ENCODE measurements around the gene PWWP2B. TPM values are rescaled to one million over a fixed set of nuclear protein-coding genes. Genes with fewer than 3 reads are reported as not detected.

PWWP2B gene
- total and polyA plus RNA-seq, 2 of the 13 experiments (the other 11 are each of a cell fraction or from before 2014, with no cell fraction given), result 2.3 to 4.7 TPM

- TF ChIP-seq ZNF609 (CRISPR knock-in tag; IDR thresholded peaks at IDR 0.05; ENCODE audit: borderline replicate concordance) (no peak), ZNF451 (CRISPR knock-in tag; IDR thresholded peaks at IDR 0.05) (no peak), BRD4 (CRISPR knock-in tag; IDR thresholded peaks at IDR 0.05) (no peak), ZNF674 (CRISPR knock-in tag; IDR thresholded peaks at IDR 0.05; ENCODE audit: low read depth) (no peak), ZNF431 (CRISPR knock-in tag; IDR thresholded peaks at IDR 0.05; ENCODE audit: borderline replicate concordance, low read depth) (no peak), ZNF296 (CRISPR knock-in tag; conservative IDR thresholded peaks at IDR 0.05) (0 out of 2 replicates have a peak, but pooled peaks have one; percentile 49), NONO (IDR thresholded peaks at IDR 0.05) (no peak), NONO (CRISPR knock-in tag; conservative IDR thresholded peaks at IDR 0.05) (peak; percentile 43), NR2F6 (IDR thresholded peaks at IDR 0.05) (no peak), NR2F6 (CRISPR knock-in tag; IDR thresholded peaks at IDR 0.05) (0 out of 2 replicates have a peak, but pooled peaks have one; percentile 11), ZNF180 (CRISPR knock-in tag; IDR thresholded peaks at IDR 0.05; ENCODE audit: borderline replicate concordance, low read depth) (no peak), PRDM4 (CRISPR knock-in tag; IDR thresholded peaks at IDR 0.05; ENCODE audit: borderline replicate concordance) (no peak), ELF1 (CRISPR knock-in tag; IDR thresholded peaks at IDR 0.05) (no peak), MAZ (IDR thresholded peaks at IDR 0.05; ENCODE audit: borderline replicate concordance, low read depth, low read length) (no peak), MAZ (CRISPR knock-in tag; IDR thresholded peaks at IDR 0.05; ENCODE audit: low read depth) (0 out of 2 replicates have a peak, but pooled peaks have one; percentile 37), ZNF552 (CRISPR knock-in tag; IDR thresholded peaks at IDR 0.05; ENCODE audit: borderline replicate concordance) (no peak), AGO2 (optimal IDR thresholded peaks at IDR 0.05; ENCODE audit: low read depth, low read length) (no peak), FOXC1 (CRISPR knock-in tag; IDR thresholded peaks at IDR 0.05; ENCODE audit: borderline replicate concordance) (peak; percentile 43; the same call in 1 of the 2 replicates), HIVEP1 (CRISPR knock-in tag; IDR thresholded peaks at IDR 0.05) (no peak)
- TF ChIP-seq, protein P1, sequence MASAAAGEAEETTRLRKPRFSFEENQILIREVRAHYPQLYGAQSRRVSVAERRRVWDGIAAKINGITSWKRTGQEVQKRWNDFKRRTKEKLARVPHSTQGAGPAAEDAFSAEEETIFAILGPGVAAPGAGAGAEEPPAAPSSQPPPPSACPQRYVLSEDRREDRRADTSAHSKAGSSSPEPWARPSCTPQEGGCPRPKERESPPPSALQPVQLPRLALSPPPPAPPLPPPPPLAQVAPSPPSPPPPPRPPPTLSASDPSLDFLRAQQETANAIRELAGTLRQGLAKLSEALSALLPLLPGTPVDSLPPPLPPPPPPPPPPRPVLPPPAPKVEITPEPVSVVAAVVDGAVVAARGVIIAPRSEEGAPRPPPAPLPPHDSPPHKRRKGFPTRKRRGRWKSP (CRISPR knock-in tag; IDR thresholded peaks at IDR 0.05), result no peak
- TF ChIP-seq, protein P2, sequence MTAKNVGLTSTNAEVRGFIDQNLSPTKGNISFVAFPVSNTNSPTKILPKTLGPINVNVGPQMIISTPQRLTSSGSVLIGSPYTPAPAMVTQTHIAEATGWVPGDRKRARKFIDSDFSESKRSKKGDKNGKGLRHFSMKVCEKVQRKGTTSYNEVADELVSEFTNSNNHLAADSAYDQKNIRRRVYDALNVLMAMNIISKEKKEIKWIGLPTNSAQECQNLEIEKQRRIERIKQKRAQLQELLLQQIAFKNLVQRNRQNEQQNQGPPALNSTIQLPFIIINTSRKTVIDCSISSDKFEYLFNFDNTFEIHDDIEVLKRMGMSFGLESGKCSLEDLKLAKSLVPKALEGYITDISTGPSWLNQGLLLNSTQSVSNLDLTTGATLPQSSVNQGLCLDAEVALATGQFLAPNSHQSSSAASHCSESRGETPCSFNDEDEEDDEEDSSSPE (CRISPR knock-in tag; IDR thresholded peaks at IDR 0.05), result no peak
These were observed 62.5 kb downstream of the PWWP2B start (continued) for GRCh38 chr10:132459301-132460003.
